GM18505 (cell line): ENCODE results near the gene NKAP.
A peak's percentile ranks its signal among the peaks of the same experiment; 100 is the strongest.
"Not testable (repeated sequence)": the region's sequence is repeated elsewhere in the genome, so short reads cannot be mapped to it uniquely, and the experiment has no call there.

Experiments used
- ATAC-seq: cut with Tn5 transposase; IDR thresholded peaks from one replicate; pipeline ENCODE4 v1.9.1; 2021; ENCODE audit not compliant: unreplicated experiment
- POLR2A ChIP-seq: IDR thresholded peaks from 4 replicates; pipeline ENCODE4 v1.6.1; 2011; ENCODE audit warnings: borderline replicate concordance; ENCODE audit not compliant: insufficient read depth, insufficient read length; ENCODE audit errors: extremely low read depth

The NKAP gene

GRCh38 chrX:119899125-119899524 lies 44.4 kb downstream of the NKAP start:
- no peak for ATAC-seq
- no peak for TF ChIP-seq POLR2A

GRCh38 chrX:119895843-119896326 lies 47.7 kb downstream of the NKAP start, which contains the start of gene AKAP14:
TSS of gene AKAP14 (plus strand) at chrX:119895893. CDS start at chrX:119903224, 7,331 bp downstream.
- ATAC-seq, result no peak
- no peak for TF ChIP-seq POLR2A

- not testable (repeated sequence) for ATAC-seq
Observed at GRCh38 chrX:119891961-119892692, 51.4 kb downstream of the NKAP start.

- not testable (repeated sequence) for ATAC-seq
Observed at GRCh38 chrX:119890626-119891025, 52.9 kb downstream of the NKAP start.

- TF ChIP-seq POLR2A, result no peak
- peak; percentile 93 for ATAC-seq
Observed at GRCh38 chrX:119887721-119888425, 55.7 kb downstream of the NKAP start.

- no peak for TF ChIP-seq POLR2A
- ATAC-seq, result no peak
Observed at GRCh38 chrX:119885554-119886428, 57.8 kb downstream of the NKAP start.

- peak; percentile 97 for ATAC-seq
- TF ChIP-seq POLR2A, result no peak
Observed at GRCh38 chrX:119880552-119881437, 62.8 kb downstream of the NKAP start.

GRCh38 chrX:119880076-119880475 lies 63.5 kb downstream of the NKAP start:
- TF ChIP-seq POLR2A, result no peak
- ATAC-seq, result no peak

- ATAC-seq, result no peak
- no peak for TF ChIP-seq POLR2A
Observed at GRCh38 chrX:119878740-119879139, 64.8 kb downstream of the NKAP start.

GRCh38 chrX:119871599-119872395 lies 71.8 kb downstream of the NKAP start, which contains the start of the genes NDUFA1 and RNF113A:
TSS of gene NDUFA1 (plus strand) at chrX:119871832. CDS start at chrX:119871912, 80 bp downstream.
TSS of gene RNF113A (minus strand) at chrX:119871733. CDS start at chrX:119871613, 120 bp downstream.
- peak; percentile 87 for ATAC-seq
- peak; percentile 81 for TF ChIP-seq POLR2A

- no peak for TF ChIP-seq POLR2A
- ATAC-seq, result peak; percentile 43
Observed at GRCh38 chrX:119871245-119871598, 72.3 kb downstream of the NKAP start.
